Motor neuron (in vitro differentiated cells): Measurements from ENCODE around the gene ADCY7. TPM values are rescaled to one million over a fixed set of nuclear protein-coding genes. Genes with fewer than 3 reads are reported as not detected.

Experiments
- ATAC-seq, 8 experiments: fragments of 200-7000 bp; cut with Tn5 transposase; replicated peaks in 6 of 8; 2 replicates each; pipeline ENCODE4 v1.8.0; 2021; ENCODE audit warnings: mild to moderate bottlenecking in 8 of 8, moderate library complexity in 8 of 8
- H3K27ac ChIP-seq, 2 donors: fragments of 250-450 bp; sonication (Bioruptor Pico); 2 replicates each; pipeline ENCODE4 v1.9.0; 2021; ENCODE audit warnings: antibody characterized with exemption in 2 of 2, mild to moderate bottlenecking in 2 of 2, moderate library complexity in 1 of 2
- H3K4me1 ChIP-seq, 2 donors: fragments of 250-450 bp; sonication (Bioruptor Pico); replicated peaks in 1 of 2; 2 replicates each; pipeline ENCODE4 v1.6.1; 2021; ENCODE audit warnings: antibody characterized with exemption in 2 of 2, mild to moderate bottlenecking in 2 of 2, moderate library complexity in 1 of 2
- H3K4me3 ChIP-seq, 5 donors: fragments of 250-450 bp; sonication (Bioruptor Pico); 2 replicates each; pipeline ENCODE4 v1.9.0; 2021; ENCODE audit warnings: antibody characterized with exemption in 5 of 5, mild to moderate bottlenecking in 5 of 5, moderate library complexity in 4 of 5
- WGBS, 10 experiments: fragments of 450-650 bp; shearing (Covaris generic); methylation state at CpG; one replicate each; pipeline ENCODE4 v1.0.0; 2022; 5-methylcytosine and 5-hydroxymethylcytosine counted together
- in situ Hi-C, 9 experiments: fragments of 400-800 bp; cut with MboI; loops; one replicate each; pipeline ENCODE4 v1.15.0; 2021; ENCODE audit warnings: low sequenced_read_pairs in 9 of 9, low pct_unique_long_range_greater_than_20kb in 2 of 9; ENCODE audit not compliant: unreplicated experiment in 9 of 9
- total RNA-seq, 8 experiments: library from RNA; unstranded; fragments of 300-600 nt; gene quantifications; 2 replicates each; pipeline versions ENCODE4 v1.2.3 to v1.2.4, GENCODE V29; 2022

Gene ADCY7
- total RNA-seq, 8 experiments from 2014 or later = 4.1 to 17.9 (median 7.5) TPM

- no peak for ATAC-seq
Observed at GRCh38 chr16:50273382-50273690, 7.0 kb downstream of the ADCY7 start.

GRCh38 chr16:50273888-50274325 lies 7.6 kb downstream of the ADCY7 start:
- in situ Hi-C loops = no loop called here
- 77 to 80% methylated on average over 1 to 3 of the region's 13 CpGs; no CpG with 5 or more reads in 8 of the 10 experiments for WGBS, 10 experiments
- H3K27ac ChIP-seq = no peak overlapping the region
- no peak for ATAC-seq
- H3K4me3 ChIP-seq = no peak overlapping the region
- no peaks in the 10 kb centered on the region for H3K4me1 ChIP-seq

More at GRCh38 chr16:50273382-50273690, 7.0 kb downstream of the ADCY7 start:
- Histone ChIP-seq H3K27ac (no peak overlapping the region), H3K4me1 (no peaks in the 10 kb centered on the region), H3K4me3 (no peak overlapping the region)
- WGBS, 10 experiments = 33 to 100% (median 100%) methylated on average over 1 of the region's 2 CpGs; no CpG with 5 or more reads in 7 of the 10 experiments
- in situ Hi-C loops = no loop called here

GRCh38 chr16:50274326-50275097 lies 8.2 kb downstream of the ADCY7 start:
- Histone ChIP-seq H3K4me3 (no peak overlapping the region), H3K27ac (no peak overlapping the region), H3K4me1 (no peaks in the 10 kb centered on the region)
- in situ Hi-C loops = no loop called here
- no peak for ATAC-seq
- 80 to 96% methylated on average over 2 to 3 of the region's 18 CpGs; no CpG with 5 or more reads in 8 of the 10 experiments for WGBS, 10 experiments

DNA sequence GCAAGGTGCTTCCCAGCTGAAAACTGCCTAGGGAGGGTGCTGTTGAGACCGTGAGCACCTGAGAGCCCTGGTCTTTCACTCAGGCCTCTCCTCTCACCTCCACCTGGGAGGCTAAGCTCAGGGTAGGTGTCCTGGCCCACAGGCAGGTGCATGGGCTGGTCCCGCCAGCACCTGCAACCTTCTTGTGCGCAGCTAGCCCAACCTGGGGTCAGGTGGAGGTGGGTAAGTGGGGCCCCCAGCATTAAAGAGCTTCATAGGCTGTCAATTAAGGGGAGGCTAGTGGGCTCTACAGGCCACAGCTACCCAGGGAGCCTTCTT lies 8.7 kb downstream of the ADCY7 start:
- Histone ChIP-seq H3K27ac (no peak overlapping the region), H3K4me1 (no peaks in the 10 kb centered on the region), H3K4me3 (no peak overlapping the region)
- in situ Hi-C loops = no loop called here
- WGBS, 10 experiments = 100% methylated on average over 1 of the region's 3 CpGs; no CpG with 5 or more reads in 8 of the 10 experiments
- ATAC-seq = no peak

DNA sequence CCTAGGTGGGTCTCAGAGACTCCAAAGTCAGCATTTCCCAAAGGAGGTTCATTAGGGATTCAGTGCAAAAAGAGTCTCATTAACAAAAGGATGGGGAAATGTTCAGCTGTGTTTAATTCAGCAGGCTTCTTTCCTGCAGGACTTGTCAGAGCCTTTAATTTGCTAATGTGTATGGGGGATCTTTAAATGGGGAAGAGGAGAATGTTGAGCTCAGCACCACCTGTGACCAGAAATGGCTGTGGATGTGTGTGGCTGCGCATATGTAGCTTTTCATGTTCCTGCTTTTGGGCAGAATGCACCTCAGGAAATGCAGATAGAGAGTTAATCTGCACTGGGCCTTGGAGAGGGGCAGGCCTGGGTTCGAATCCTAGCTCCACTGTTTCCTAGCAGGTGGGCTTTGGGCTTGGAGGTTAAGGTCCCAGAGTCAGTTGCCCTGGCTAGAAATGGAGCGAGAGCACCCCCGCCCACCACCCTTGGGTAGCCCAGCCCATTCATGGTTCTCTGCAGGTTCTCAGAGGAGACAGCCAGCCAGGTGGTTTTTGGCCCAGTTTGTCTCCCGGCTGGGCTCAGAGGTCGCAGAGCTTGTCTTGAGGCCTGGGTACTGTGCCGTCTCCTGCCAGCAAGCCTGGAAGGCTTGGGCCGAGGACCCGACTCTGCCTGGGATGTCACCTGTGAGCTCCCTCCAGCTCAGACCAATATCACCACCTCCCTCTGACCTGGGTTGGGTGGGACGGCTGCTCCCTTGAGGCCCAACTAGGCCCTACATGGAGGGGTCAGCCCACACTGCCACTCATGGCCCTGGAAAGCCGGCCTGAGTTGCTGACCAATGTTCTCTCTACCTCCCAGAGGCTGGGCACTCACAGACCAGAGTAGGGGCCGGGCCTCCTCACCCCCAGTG lies 9.3 kb downstream of the ADCY7 start:
- no peak for ATAC-seq
- WGBS, 10 experiments = 40 to 100% (median 95%) methylated on average over 1 to 4 of the region's 12 CpGs; no CpG with 5 or more reads in 3 of the 10 experiments
- Histone ChIP-seq H3K27ac (no peak overlapping the region), H3K4me3 (no peak overlapping the region), H3K4me1 (no peaks in the 10 kb centered on the region)
- in situ Hi-C loops = no loop called here

DNA sequence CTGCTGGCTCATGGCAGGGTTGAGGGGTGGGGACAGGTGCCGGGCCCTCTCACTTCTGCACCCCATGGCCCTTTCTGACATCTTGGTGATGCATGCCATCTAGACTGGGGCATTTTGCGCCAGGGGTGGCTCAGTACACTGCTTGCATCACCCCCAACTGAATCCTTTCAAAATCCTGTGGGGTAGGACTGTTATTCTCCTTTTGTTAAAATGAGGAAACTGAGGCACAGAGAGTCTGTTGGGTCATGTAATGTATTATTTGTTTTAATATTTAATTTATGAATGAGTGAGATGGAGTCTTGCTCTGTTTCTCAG lies 9.9 kb downstream of the ADCY7 start:
- no peak for ATAC-seq
- in situ Hi-C loops = no loop called here
- Histone ChIP-seq H3K27ac (no peak overlapping the region), H3K4me1 (no peaks in the 10 kb centered on the region), H3K4me3 (no peak overlapping the region)
- 92 to 100% (median 94%) methylated on average over 1 to 2 of the region's 2 CpGs; no CpG with 5 or more reads in 7 of the 10 experiments for WGBS, 10 experiments

GRCh38 chr16:50276801-50277555 lies 10.6 kb downstream of the ADCY7 start:
- in situ Hi-C loops = no loop called here
- ATAC-seq = no peak
- 88 to 100% (median 95%) methylated on average over 1 to 4 of the region's 4 CpGs for WGBS, 10 experiments
- Histone ChIP-seq H3K27ac (no peak overlapping the region), H3K4me3 (no peak overlapping the region), H3K4me1 (no peaks in the 10 kb centered on the region)

GRCh38 chr16:50278251-50278650 lies 11.9 kb downstream of the ADCY7 start:
- WGBS, 10 experiments = 46 to 97% (median 80%) methylated on average over 1 to 3 of the region's 3 CpGs; no CpG with 5 or more reads in 2 of the 10 experiments

DNA sequence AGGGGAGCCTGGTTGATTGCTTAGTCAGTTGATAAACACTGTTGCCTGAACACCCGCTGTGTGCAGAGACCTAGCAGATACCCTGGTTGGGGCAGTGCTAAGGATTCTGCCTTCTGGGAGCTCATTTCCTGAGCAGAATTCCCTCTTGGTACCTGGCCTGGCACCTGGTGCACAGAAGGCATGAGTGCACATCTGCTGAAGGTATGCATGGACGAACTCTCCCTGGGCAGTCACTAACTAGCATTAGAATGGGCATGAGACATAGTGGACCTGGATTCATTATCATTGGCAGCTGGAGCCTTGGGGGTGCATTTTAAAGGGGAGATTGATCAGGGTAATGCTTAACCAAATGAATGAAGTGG lies 13.1 kb downstream of the ADCY7 start:
- WGBS, 10 experiments = 21 to 100% (median 40%) methylated on average over 1 to 2 of the region's 2 CpGs; no CpG with 5 or more reads in 5 of the 10 experiments
- in situ Hi-C loops = no loop called here
- Histone ChIP-seq H3K27ac (no peak overlapping the region), H3K4me3 (no peak overlapping the region), H3K4me1 (no peaks in the 10 kb centered on the region)
- ATAC-seq = no peak

More at GRCh38 chr16:50278251-50278650, 11.9 kb downstream of the ADCY7 start:
- Histone ChIP-seq H3K4me1 (no peaks in the 10 kb centered on the region), H3K4me3 (no peak overlapping the region), H3K27ac (no peak overlapping the region)
- in situ Hi-C loops = no loop called here
- no peak for ATAC-seq

GRCh38 chr16:50280932-50281331 lies 14.6 kb downstream of the ADCY7 start:
- Histone ChIP-seq H3K27ac (no peak overlapping the region), H3K4me3 (no peak overlapping the region), H3K4me1 (no peaks in the 10 kb centered on the region)
- in situ Hi-C loops = no loop called here
- WGBS, 10 experiments = 100% methylated on average over 1 of the region's 5 CpGs; no CpG with 5 or more reads in 7 of the 10 experiments
- ATAC-seq = no peak

DNA sequence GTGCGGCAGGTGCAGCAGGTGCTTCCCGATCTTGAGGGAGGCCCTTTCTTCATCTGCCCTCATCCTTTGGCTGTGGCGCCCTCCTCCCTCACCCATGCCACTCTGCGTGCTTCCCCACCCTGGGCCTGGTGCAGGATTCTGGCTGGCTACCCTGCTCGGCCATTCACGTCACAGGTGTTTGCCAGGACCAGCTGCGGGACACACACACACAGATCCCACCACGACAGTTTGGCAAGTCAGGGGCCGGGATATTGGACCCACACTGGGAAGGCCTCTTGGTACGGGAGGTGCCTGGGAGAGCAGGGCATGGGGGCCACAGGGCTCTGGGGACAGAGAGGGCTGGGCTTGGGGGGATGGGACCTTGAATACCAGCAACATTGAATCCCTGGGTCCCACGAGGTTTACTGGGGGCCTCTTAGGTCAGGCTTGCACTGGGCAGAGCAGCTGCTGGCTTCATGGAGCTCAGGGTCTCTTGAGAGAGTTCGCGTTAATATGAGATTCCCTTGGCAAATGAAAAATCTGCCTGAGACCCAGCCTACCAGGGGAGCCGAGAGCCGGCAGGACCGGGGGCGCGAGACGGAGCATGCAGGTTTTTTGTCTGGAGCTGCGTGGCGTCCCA lies 15.1 kb downstream of the ADCY7 start:
- Histone ChIP-seq H3K4me1 (no peaks in the 10 kb centered on the region), H3K4me3 (no peak overlapping the region), H3K27ac (no peak overlapping the region)
- WGBS, 10 experiments = 73 to 100% (median 100%) methylated on average over 1 to 10 of the region's 21 CpGs; no CpG with 5 or more reads in 5 of the 10 experiments
- in situ Hi-C loops = no loop called here
- no peak for ATAC-seq

DNA sequence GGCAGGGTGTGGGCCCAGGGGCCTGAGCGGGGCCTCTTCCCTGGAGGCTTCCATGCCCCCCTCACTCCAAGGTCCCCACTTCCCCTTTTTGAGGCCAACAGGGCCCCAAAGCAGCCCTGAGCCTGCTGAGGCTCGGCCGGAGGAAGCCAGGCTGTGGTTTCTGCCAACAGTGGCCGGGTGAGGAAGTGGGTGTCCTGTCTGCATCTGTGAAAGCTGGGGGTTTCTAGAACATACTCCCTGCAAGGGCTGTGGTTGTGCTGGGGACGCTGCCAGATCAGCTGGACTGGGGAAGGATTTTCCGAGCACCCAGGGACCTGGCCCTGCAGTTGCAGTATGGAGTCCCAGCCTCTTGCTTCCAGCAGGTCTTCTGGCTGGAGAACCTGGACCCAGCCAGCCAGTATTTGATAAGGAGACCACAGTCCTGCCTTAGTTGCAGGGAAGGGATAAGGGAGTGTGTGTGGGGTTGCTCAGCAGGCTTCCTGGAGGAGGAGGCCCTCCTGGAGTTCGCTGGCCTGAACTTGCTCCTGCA lies 15.7 kb downstream of the ADCY7 start:
- H3K4me1 ChIP-seq = no peaks in the 10 kb centered on the region
- no peak overlapping the region for H3K27ac ChIP-seq
- no peak for ATAC-seq
- in situ Hi-C loops = no loop called here
- H3K4me3 ChIP-seq = no peak overlapping the region
- WGBS, 10 experiments = 67 to 100% (median 72%) methylated on average over 1 to 5 of the region's 7 CpGs; no CpG with 5 or more reads in 7 of the 10 experiments
